ENCODE data around the gene LRMDA. TPM values are rescaled to one million over a fixed set of nuclear protein-coding genes. Genes with fewer than 3 reads are reported as not detected.

The LRMDA gene
- total RNA-seq, 1 donor from 2014 or later: 4.5 TPM

DNA sequence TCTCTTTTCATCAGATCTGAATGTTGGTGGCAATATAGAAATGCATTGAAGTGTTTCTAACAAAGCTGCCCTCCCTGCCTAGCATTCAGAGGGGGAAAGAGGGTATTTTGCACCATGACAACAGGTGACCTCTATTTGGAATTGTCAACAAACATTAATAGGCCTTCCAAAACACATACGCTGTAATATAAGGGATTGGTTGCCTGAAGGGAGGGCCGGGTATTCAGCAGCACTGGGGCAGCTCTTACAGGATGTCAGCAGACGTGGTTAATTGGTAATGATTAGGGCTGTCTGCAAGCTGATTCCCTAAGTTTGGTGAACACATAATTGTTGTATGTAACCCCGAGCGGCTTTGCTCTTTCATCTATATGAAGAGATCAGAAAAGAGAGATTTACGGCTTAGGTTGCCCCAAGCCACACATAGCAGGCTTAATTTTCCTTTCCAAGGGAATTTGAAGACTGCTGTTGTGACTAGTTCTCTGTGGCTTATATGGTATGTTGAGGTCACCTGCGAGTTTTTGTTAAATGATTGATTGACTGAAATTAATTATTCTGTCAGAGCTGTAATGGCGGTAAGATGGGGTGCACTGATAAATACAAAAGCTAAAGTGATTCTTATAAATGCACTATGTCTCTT is 759.3 kb downstream of the LRMDA start:
- FAIRE-seq (no peak), DNase-seq (ENCODE audit: low spot score in 2 of 2) (no peak)

GRCh38 chr10:76191336-76191735 is 759.9 kb downstream of the LRMDA start:
- FAIRE-seq: no peak

GRCh38 chr10:76192151-76192550 is 760.7 kb downstream of the LRMDA start:
- DNase-seq (ENCODE audit: low spot score in 2 of 2) (no peak), FAIRE-seq (no peak)

More at GRCh38 chr10:76191336-76191735, 759.9 kb downstream of the LRMDA start:
- no peak for DNase-seq (ENCODE audit: low spot score in 2 of 2)

GRCh38 chr10:76192694-76193320 is 761.4 kb downstream of the LRMDA start:
- FAIRE-seq: no peak
- no peak for DNase-seq (ENCODE audit: low spot score in 2 of 2)

DNA sequence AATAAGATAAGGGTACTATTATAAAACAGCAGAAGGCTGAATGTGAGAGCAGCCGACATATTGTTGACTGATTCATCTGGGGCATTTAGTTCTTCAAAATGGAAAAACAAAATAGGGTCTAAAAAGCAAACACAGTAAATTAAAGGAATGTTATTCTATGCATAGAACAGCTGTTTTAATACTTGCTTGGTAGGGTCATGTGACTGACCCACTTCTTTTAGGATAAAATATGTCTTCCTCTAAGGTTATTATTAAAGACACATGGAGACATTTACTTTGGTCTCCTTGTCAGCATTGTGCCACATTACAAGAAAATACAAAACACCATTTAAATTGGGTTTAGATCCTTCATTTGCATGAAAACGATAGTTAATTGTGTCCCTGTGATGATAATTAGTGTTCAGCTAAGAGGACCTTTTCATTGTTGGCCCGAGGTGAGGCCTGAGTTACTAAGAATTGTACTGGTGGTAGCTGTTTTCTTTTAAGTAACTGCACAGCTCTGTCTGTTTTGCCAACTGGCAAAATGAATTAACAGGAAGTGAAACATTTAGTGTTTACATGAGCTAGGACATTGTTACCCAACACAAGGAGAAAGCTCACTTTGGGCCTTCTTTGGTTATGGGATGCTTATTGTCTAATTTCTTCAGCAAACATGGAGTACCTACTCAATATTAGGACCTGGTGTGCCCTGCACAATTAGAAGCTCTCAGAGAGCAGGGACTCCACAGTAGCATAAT is 764.4 kb downstream of the LRMDA start:
- FAIRE-seq (no peak), DNase-seq (ENCODE audit: low spot score in 2 of 2) (no peak)

DNA sequence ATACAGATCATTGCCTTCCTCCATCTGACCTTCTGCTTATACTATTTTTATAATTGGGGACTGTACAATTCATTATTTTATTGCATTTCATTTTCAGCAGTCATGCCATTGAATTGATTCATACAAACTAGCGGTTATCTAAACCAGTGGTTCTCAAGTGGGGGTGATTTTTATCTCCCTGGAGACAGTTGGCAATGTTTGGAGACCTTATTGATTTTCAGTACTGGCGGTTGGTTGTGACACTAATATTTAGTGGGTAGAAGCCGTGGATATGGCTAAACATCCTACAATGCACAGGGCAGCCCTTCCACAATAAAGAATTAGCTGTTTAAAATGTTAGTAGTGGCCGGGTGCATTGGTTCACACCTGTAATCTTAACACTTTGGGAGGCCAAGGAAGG is 765.9 kb downstream of the LRMDA start:
- FAIRE-seq (no peak), DNase-seq (ENCODE audit: low spot score in 2 of 2) (no peak)

DNA sequence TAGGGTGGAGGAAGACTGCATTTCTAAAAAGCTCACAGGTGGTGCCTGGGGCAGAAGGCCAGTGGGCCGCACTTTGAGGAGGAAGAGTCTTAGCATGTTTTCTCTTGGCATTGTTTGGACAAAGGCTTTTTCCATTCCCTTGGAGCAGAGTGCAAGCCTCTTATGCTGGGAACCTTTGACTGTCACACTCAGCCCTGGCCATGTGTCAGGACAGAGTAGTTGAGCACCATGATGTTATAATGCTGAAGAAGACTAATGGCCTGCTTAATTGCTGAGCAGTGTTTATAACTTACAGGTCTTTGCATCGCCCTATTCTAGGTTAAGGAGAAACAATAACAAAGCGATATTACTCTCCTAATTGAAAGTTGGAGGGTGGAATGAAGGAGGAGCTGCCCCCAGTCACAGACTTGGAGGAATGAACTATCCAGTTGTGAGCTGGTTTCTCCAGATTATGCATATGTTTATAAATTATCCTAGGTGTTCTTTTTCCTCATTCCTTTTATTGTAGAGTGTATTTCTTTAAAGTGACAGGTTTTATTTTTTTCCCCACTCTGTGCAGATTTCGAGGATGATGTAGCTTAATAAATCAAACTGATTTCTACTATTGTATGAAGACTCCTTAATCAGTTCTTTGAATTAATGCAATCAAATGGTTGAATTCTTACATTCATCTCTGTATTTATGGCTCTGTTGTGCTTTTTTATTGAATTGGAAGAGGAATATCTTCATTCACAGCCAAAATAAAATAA is 767.0 kb downstream of the LRMDA start:
- FAIRE-seq: no peak

DNA sequence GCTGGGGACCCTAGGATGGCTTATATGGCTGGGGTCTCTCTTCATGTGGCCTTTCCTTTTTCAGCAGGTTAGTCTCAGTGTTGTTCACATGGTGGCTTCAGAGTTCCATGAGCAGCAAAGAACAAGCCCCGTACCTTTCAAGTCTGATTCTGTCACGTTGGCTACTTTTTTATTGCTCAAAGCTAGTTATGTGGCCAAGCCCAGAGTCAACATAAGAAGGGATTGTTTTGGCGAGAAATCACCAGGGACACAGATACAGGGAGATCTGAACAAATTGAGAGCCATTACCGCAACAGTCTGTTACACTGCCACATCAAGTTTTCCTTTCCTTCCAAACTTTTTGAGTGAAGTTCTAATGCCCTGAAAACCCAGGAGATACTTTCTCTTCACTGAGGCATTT is 770.5 kb downstream of the LRMDA start:
- DNase-seq (ENCODE audit: low spot score in 2 of 2) (no peak), FAIRE-seq (no peak)

More for the DNA sequence above, 767.0 kb downstream of the LRMDA start:
- no peak for DNase-seq (ENCODE audit: low spot score in 2 of 2)

DNA sequence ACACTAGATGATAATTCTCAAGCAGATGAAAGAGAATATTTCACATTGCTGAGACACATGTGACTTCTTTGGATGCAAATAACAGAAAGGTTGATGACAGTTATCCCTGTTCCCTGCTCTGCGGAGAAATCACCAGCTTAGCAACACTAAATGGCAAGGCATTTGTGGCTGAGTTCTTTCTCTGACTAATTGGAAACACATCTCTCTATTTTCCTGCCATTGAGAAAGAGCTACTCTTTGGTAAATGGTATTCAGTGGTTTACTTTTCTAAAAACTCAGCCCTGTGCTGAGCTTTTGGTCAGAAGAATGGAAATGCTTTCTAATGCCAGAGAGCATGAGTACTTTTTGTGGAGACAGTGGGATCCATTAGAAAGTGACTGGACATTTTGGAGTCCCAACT is 771.4 kb downstream of the LRMDA start:
- DNase-seq (ENCODE audit: low spot score in 2 of 2): no peak
- no peak for FAIRE-seq

- no peak for DNase-seq (ENCODE audit: low spot score in 2 of 2)
- FAIRE-seq: no peak
Measured at GRCh38 chr10:76205361-76205760, 773.9 kb downstream of the LRMDA start.

DNA sequence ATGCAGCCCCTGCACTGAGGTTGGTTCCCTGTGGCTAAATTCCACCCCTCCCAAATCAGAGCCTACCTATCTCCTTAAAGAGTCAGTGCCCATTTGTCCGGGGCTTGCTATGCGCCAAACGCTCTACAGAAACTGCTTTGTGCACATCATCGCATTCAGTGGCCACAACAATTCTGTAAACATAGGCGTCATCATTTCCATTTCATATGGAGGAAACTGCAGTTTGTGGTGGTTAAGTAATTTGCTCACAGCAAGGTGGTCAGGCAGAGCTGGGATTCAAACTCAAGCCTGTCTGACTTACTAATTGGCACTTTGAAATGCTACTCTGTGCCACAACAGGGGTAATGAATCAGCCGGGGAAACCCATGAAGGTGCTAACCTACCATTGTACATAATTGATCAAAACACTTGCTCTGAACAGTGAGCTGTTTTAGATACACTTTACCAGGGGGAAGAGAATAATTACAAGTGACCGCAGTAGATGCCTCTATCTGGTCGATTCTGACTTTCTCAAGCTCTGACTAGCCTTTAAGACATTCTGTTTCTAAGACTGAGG is 775.5 kb downstream of the LRMDA start:
- DNase-seq (ENCODE audit: low spot score in 2 of 2) (no peak), FAIRE-seq (no peak)

GRCh38 chr10:76209135-76209534 is 777.7 kb downstream of the LRMDA start:
- DNase-seq (ENCODE audit: low spot score in 2 of 2) (no peak), FAIRE-seq (no peak)

DNA sequence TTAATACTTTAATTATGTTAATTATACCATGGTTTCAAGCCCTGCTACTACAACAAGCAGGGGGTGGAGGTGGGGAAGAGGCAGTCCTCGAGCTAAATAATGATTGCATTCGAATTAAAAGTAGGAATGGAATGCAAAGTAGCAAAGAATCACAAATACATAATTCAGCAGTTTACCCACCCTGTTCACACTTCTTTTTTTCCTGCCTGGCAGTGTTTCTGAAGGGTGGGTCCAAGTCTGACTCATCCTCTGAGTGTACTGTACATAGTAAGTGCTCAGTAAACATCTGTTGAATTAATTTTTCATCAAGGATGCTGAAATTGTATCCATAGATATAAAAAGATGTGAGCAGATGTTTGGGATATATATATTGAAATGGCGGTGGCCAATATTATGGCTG is 778.8 kb downstream of the LRMDA start:
- FAIRE-seq: no peak
- DNase-seq (ENCODE audit: low spot score in 2 of 2): no peak

- FAIRE-seq (no peak), DNase-seq (ENCODE audit: low spot score in 2 of 2) (no peak)
Measured at GRCh38 chr10:76211691-76212090, 780.3 kb downstream of the LRMDA start.

- DNase-seq (ENCODE audit: low spot score in 2 of 2): no peak
- FAIRE-seq: no peak
Measured at GRCh38 chr10:76213876-76214275, 782.5 kb downstream of the LRMDA start.

DNA sequence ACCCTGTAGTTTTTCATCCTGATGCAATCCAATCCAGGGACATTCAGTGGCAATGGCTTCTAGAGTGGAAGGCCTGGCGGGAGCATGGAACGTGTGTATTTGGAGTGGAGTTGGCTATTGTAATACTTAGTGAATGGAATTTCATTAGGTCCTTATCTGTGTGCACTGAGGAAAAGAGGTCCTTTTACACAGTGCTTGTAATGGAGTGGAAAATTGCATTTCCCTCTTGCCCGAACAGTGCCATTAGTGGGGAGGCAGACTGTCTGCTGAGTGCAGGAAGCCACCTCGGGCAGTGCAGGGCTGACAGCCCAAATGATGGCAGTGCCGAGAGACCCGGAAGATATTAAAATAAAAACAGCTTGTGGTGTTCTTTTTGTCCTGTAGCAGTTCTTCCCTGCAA is 786.6 kb downstream of the LRMDA start:
- FAIRE-seq (no peak), DNase-seq (ENCODE audit: low spot score in 2 of 2) (no peak)

- FAIRE-seq: no peak
- no peak for DNase-seq (ENCODE audit: low spot score in 2 of 2)
Measured at GRCh38 chr10:76229341-76229740, 797.9 kb downstream of the LRMDA start.

DNA sequence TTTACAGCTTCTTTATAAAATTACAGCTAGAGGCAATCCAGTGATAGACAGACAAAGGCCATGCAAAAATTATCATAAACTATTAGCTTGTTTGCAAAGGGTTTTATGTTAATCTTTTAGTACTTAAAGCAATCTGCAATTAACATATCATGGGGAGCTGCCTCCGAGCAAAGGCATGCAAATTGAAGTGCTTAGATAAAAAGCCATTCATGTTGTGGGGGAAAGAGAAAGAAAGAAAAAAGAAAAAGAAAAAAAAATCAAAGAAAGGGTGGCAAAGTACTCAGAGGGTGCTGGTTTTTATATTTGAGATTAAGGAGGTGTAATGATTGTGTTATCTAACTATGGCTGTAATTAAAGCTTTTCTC is 799.5 kb downstream of the LRMDA start:
- FAIRE-seq (no peak), DNase-seq (ENCODE audit: low spot score in 2 of 2) (no peak)

DNA sequence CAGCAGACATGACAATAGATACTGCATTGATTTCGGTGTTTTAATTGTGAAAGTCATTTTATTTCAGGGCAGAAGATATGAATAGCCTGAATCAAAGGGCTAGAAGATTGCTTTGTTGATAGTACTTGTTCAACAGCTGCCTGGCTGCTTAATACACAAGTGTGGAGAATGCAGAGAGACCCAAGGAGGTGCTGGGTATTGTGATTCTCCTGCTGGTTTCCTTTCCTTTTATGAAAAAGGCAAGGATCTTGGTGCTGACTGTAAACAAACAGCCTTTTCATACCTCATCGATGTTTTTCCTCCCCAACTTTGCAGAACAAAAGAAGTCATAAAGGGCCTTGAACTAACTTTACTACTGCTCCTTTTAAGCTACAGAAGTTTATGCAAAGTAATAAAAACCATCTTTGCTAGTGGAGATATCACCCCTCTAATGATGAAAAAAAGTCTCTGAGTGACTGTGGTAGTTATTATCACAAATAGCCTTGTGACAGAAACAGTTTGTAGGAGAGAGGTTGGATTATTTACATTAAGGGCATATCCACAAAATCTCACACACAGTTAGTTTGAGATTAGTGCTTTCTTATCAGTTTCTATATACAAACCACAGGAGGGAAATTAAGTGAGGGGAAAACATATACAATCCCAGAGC is 800.0 kb downstream of the LRMDA start:
- no peak for FAIRE-seq

GRCh38 chr10:76234499-76235226 is 803.2 kb downstream of the LRMDA start:
- FAIRE-seq: no peak
- no peak for DNase-seq (ENCODE audit: low spot score in 2 of 2)

More for the DNA sequence above, 800.0 kb downstream of the LRMDA start:
- DNase-seq (ENCODE audit: low spot score in 2 of 2): no peak
